ENCODE measurements around the gene PTGES3L. TPM values are rescaled to one million over a fixed set of nuclear protein-coding genes. Genes with fewer than 3 reads are reported as not detected.

PTGES3L gene
- total and polyA plus RNA-seq, 2 of the 13 experiments (the other 11 are each of a cell fraction or from before 2014, with no cell fraction given), result 1.2 to 2.9 TPM

DNA sequence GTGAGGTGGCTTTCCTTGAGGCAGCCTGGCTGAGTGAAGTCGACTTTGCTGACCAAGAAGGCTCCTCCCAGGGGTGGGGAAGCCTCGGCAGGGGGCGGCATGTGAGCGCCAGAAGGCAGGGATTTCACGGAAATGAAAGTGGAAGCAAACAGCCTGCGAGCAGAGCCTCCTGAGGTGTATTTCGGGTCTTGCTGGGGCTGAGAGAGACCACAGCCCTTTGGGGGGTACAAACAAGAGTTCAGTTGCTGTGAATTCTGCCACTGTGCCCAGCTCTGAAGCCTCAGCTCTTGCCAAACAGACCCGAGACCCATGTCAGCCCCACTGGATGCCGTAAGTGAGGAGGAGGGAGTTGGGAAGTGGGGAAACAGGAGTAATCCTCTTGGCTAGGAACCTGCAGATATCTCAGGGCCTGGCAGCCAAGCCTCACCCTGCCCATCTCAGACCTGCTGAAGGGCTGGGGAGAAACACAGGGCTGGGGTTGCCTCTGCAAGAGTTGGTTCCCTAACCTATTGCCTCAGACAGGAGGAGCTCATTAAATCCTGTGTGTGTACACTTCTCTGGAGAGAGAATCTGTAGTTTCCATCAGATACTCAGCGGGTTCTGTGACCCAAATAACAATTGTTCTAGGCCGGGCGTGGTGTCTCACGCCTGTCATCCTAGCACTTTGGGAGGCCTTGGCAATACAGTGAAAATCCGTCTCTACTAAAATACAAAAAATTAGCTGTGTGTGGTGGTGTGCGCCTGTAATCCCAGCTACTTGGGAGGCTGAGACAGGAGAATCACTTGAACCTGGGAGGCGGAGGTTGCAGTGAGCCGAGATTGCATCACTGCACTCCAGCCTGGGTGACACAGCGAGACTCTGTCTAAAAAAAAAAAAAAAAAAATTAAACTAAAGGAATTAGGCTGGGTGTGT is 27.0 kb upstream of the PTGES3L start, which contains the start of gene IFI35 (continued):
- TF ChIP-seq, protein P1, sequence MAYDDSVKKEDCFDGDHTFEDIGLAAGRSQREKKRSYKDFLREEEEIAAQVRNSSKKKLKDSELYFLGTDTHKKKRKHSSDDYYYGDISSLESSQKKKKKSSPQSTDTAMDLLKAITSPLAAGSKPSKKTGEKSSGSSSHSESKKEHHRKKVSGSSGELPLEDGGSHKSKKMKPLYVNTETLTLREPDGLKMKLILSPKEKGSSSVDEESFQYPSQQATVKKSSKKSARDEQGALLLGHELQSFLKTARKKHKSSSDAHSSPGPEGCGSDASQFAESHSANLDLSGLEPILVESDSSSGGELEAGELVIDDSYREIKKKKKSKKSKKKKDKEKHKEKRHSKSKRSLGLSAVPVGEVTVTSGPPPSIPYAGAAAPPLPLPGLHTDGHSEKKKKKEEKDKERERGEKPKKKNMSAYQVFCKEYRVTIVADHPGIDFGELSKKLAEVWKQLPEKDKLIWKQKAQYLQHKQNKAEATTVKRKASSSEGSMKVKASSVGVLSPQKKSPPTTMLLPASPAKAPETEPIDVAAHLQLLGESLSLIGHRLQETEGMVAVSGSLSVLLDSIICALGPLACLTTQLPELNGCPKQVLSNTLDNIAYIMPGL (CRISPR knock-in tag; IDR thresholded peaks at IDR 0.05; ENCODE audit: borderline replicate concordance in 1 of 2, low read depth in 1 of 2), result peak; percentile 90 to 92
- TF ChIP-seq ZNF430 (CRISPR knock-in tag; IDR thresholded peaks at IDR 0.05) (no peak), KLF9 (CRISPR knock-in tag; IDR thresholded peaks at IDR 0.05; ENCODE audit: low read depth) (no peak), ARID2 (CRISPR knock-in tag; IDR thresholded peaks at IDR 0.05; ENCODE audit: borderline replicate concordance) (no peak), HMG20B (CRISPR knock-in tag; conservative IDR thresholded peaks at IDR 0.05) (no peak), ZFP36L1 (CRISPR knock-in tag; IDR thresholded peaks at IDR 0.05) (no peak; the same call in none of the 2 replicates), KDM2A (CRISPR knock-in tag; IDR thresholded peaks at IDR 0.05; ENCODE audit: borderline replicate concordance, low read depth) (no peak; the same call in 1 of the 2 replicates), KLF16 (CRISPR knock-in tag; IDR thresholded peaks at IDR 0.05) (peak in 1 of 2 experiments; percentile 41; a peak in 2 of 4 replicates), ARNTL (CRISPR knock-in tag; IDR thresholded peaks at IDR 0.05) (peak; percentile 43; the same call in 1 of the 2 replicates), SMAD1 (CRISPR knock-in tag; IDR thresholded peaks at IDR 0.05; ENCODE audit: borderline replicate concordance, low read depth) (no peak; the same call in 1 of the 2 replicates), ZNF761 (CRISPR knock-in tag; conservative IDR thresholded peaks at IDR 0.05) (no peak), RAD21 (CRISPR knock-in tag; IDR thresholded peaks at IDR 0.05) (peak; percentile 88), ZNF558 (CRISPR knock-in tag; IDR thresholded peaks at IDR 0.05; ENCODE audit: borderline replicate concordance) (no peak), CEBPG (CRISPR knock-in tag; IDR thresholded peaks at IDR 0.05) (peak; percentile 68; the same call in 1 of the 2 replicates), TOPORS (CRISPR knock-in tag; IDR thresholded peaks at IDR 0.05) (no peak)
- TF ChIP-seq, protein P2, sequence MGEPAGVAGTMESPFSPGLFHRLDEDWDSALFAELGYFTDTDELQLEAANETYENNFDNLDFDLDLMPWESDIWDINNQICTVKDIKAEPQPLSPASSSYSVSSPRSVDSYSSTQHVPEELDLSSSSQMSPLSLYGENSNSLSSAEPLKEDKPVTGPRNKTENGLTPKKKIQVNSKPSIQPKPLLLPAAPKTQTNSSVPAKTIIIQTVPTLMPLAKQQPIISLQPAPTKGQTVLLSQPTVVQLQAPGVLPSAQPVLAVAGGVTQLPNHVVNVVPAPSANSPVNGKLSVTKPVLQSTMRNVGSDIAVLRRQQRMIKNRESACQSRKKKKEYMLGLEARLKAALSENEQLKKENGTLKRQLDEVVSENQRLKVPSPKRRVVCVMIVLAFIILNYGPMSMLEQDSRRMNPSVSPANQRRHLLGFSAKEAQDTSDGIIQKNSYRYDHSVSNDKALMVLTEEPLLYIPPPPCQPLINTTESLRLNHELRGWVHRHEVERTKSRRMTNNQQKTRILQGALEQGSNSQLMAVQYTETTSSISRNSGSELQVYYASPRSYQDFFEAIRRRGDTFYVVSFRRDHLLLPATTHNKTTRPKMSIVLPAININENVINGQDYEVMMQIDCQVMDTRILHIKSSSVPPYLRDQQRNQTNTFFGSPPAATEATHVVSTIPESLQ (CRISPR knock-in tag; conservative IDR thresholded peaks at IDR 0.05), result no peak
- TF ChIP-seq, protein P3, sequence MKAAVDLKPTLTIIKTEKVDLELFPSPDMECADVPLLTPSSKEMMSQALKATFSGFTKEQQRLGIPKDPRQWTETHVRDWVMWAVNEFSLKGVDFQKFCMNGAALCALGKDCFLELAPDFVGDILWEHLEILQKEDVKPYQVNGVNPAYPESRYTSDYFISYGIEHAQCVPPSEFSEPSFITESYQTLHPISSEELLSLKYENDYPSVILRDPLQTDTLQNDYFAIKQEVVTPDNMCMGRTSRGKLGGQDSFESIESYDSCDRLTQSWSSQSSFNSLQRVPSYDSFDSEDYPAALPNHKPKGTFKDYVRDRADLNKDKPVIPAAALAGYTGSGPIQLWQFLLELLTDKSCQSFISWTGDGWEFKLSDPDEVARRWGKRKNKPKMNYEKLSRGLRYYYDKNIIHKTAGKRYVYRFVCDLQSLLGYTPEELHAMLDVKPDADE (CRISPR knock-in tag; IDR thresholded peaks at IDR 0.05), result no peak
- TF ChIP-seq, protein P4, sequence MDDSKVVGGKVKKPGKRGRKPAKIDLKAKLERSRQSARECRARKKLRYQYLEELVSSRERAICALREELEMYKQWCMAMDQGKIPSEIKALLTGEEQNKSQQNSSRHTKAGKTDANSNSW (CRISPR knock-in tag; IDR thresholded peaks at IDR 0.05; ENCODE audit: borderline replicate concordance), result no peak
- TF ChIP-seq, protein P5, sequence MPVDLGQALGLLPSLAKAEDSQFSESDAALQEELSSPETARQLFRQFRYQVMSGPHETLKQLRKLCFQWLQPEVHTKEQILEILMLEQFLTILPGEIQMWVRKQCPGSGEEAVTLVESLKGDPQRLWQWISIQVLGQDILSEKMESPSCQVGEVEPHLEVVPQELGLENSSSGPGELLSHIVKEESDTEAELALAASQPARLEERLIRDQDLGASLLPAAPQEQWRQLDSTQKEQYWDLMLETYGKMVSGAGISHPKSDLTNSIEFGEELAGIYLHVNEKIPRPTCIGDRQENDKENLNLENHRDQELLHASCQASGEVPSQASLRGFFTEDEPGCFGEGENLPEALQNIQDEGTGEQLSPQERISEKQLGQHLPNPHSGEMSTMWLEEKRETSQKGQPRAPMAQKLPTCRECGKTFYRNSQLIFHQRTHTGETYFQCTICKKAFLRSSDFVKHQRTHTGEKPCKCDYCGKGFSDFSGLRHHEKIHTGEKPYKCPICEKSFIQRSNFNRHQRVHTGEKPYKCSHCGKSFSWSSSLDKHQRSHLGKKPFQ (CRISPR knock-in tag; IDR thresholded peaks at IDR 0.05; ENCODE audit: insufficient replicate concordance), result no peak
- TF ChIP-seq, protein P6, sequence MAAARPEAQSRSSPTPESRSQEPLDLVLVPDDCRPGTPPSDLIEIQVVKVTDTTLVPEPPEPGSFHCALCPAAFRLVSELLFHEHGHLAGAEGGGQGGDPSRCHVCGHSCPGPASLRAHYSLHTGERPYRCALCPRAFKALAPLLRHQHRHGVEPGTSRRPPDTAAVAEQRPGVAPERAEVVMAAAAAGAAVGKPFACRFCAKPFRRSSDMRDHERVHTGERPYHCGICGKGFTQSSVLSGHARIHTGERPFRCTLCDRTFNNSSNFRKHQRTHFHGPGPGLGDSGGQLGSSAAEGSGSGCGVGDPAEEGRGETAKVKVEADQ (CRISPR knock-in tag; IDR thresholded peaks at IDR 0.05; ENCODE audit: borderline replicate concordance), result peak; percentile 45; the same call in 1 of the 2 replicates

Data from HepG2 (cell line).